A549 (cell line): ENCODE measurements around the gene CHST11.

ENCODE experiments used
- CEBPB ChIP-seq, 2 experiments: fragments of >200 bp in 1 of 2; sonication (Bioruptor Twin) in 1 of 2; formaldehyde crosslinking in 1 of 2; IDR thresholded peaks; 2 replicates each; pipeline ENCODE4 v1.6.1; 2012 to 2016
- CTCF ChIP-seq: fragments of >200 bp; sonication (Bioruptor Twin); formaldehyde crosslinking; IDR thresholded peaks from 3 replicates; pipeline ENCODE4 v1.5.1; 2016
- ELK1 ChIP-seq: fragments of 150-350 bp; IDR thresholded peaks from 2 replicates; pipeline ENCODE4 v1.6.1; 2014; ENCODE audit warnings: low read depth, mild to moderate bottlenecking, low read length
- HDAC2 ChIP-seq: fragments of 200-600 bp; sonication (generic); IDR thresholded peaks from 2 replicates; pipeline ENCODE4 v1.6.1; 2016
- MAFK ChIP-seq: fragments of 450-650 bp; IDR thresholded peaks from 2 replicates; pipeline ENCODE4 v1.6.1; 2014; ENCODE audit not compliant: partially characterized antibody
- MAX ChIP-seq: IDR thresholded peaks from 2 replicates; pipeline ENCODE4 v1.6.1; 2012
- POLR2A ChIP-seq: IDR thresholded peaks from 2 replicates; pipeline ENCODE4 v1.6.1; 2012; ENCODE audit warnings: mild to moderate bottlenecking, low read length
- RFX5 ChIP-seq: fragments of 450-650 bp; IDR thresholded peaks from 2 replicates; pipeline ENCODE4 v1.7.1; 2014; ENCODE audit warnings: antibody characterized with exemption, mild to moderate bottlenecking, moderate library complexity

- TF ChIP-seq CTCF: no peak
- no peak for TF ChIP-seq CEBPB (IDR thresholded peaks at IDR 0.05)
- TF ChIP-seq RFX5: no peak
- TF ChIP-seq HDAC2: no peak
- no peak for TF ChIP-seq POLR2A
- no peak for TF ChIP-seq ELK1
- no peak for TF ChIP-seq MAFK
- TF ChIP-seq MAX: no peak
Measured at GRCh38 chr12:104650541-104650940, 193.8 kb downstream of the CHST11 start.
